ENCODE measurements around the gene STUM. TPM values are rescaled to one million over a fixed set of nuclear protein-coding genes. Genes with fewer than 3 reads are reported as not detected.
"Not testable (repeated sequence)": the region's sequence is repeated elsewhere in the genome, so short reads cannot be mapped to it uniquely, and the experiment has no call there.

Gene STUM
- polyA plus RNA-seq, 1 donor (not counting 4 experiments of a cell fraction or from before 2014, with no cell fraction given): 0.01 TPM

DNA sequence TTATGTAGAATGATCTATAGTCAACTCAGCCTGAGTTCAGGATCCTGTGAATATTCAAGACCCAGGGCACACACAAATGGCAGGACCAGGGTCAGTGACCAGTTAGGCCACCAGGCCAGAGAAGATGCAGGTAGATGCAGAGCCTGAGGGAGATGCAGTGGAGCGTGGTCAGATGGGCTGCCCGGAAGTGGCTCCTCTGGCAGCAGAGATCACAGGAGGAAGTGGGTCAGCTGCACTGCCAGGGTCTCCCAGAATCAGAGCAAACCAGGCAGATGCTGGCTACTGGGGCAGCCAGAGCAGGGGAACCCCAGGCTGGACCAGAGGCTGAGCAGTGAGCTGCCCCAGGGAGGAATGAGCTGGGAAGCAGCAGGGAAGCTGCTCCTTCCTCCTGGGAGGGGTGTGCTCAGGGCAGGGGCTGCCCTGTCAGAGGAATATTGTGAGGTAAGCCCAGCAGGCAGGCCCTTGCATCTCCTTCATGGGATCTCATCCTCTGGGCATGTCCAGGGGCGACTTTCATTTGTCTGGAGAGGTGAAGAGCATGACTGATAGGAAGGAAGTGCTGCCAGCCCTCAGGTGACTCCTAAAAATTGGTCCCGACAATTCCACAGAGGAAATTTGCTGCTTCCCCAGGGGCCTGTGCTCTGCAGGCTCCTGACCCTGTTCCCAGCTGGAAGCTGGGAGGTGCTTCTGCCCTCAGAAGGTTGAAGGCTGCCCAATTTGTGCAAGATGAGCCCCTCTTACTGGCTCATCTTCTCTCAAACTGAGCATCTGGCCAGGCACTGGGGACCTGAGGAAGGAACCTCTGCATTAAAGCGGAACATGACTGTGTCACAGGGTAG lies 49.3 kb downstream of the STUM start:
- H4K20me1 ChIP-seq (ENCODE audit: control insufficient read depth, extremely low read depth, insufficient read depth, low read length): no peaks in the 10 kb centered on the region
- FAIRE-seq (no peak), DNase-seq (ENCODE audit: low read depth, low spot score) (no peak)
- no peaks in the 10 kb centered on the region for H3K36me3 ChIP-seq (ENCODE audit: control insufficient read depth in 2 of 2, extremely low read depth in 1 of 2, insufficient read depth in 2 of 2, low read length in 2 of 2)
- H3K9me1 ChIP-seq (ENCODE audit: control insufficient read depth, extremely low read depth, insufficient read depth, low read length): no peaks in the 10 kb centered on the region
- H2AFZ ChIP-seq (ENCODE audit: control insufficient read depth, low read length): no peak overlapping the region
- no peaks in the 10 kb centered on the region for H3K9me3 ChIP-seq (ENCODE audit: control insufficient read depth, low read depth, low read length)
- H3K27ac ChIP-seq (ENCODE audit: control insufficient read depth, insufficient read depth, low read length): no peak overlapping the region
- no peak overlapping the region for H3K9ac ChIP-seq (ENCODE audit: control insufficient read depth, extremely low read depth, insufficient read depth, low read length)
- dilution Hi-C loops (cut with MboI; ENCODE audit: extremely low pct_ligation_motif_present, low sequenced_read_pairs): no loop called here
- no peaks in the 10 kb centered on the region for H3K79me2 ChIP-seq (ENCODE audit: control insufficient read depth, insufficient read depth, low read length)
- no peak overlapping the region for H3K4me2 ChIP-seq (ENCODE audit: control insufficient read depth, extremely low read depth, insufficient read depth, low read depth, low read length)
- TF ChIP-seq EZH2 (IDR thresholded peaks at IDR 0.05; ENCODE audit: low read length) (no peak), CTCF (optimal IDR thresholded peaks at IDR 0.05 in 1 of 3, IDR thresholded peaks at IDR 0.05 in 1 of 3, conservative IDR thresholded peaks at IDR 0.05 in 1 of 3; ENCODE audit: extremely low read depth in 1 of 3, insufficient read depth in 2 of 3, low read length in 3 of 3) (no peak)
- H3K4me1 ChIP-seq (ENCODE audit: control insufficient read depth, extremely low read depth, insufficient read depth, low read length): peaks cover 7% of the 10 kb centered on the region
- H3K27me3 ChIP-seq (ENCODE audit: control insufficient read depth, extremely low read depth, insufficient read depth, low read length): peaks cover 2% of the 10 kb centered on the region
- no peak overlapping the region for H3K4me3 ChIP-seq (ENCODE audit: control insufficient read depth in 2 of 3, extremely low read depth in 1 of 3, insufficient read depth in 2 of 3, low read depth in 1 of 3, low read length in 3 of 3)

DNA sequence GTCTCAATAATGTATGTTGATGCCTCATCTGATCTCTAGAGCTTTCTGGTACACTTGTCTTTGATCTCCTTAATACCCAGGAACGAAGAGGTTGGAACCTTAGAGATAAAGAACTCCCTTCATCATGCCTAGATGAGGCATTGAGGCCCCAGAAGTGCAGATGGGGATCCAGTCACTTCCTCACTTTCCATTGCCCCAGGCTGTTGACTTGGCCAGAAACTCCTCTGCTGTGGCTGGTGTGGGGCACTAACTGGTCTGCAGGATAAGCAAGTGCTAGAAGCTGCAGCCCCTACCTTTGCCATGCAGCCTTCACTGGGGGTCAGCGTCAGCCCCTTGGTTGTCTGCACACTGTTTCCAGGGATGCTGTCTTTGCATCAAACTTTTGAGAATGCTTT lies 49.9 kb downstream of the STUM start:
- dilution Hi-C loops (cut with MboI; ENCODE audit: extremely low pct_ligation_motif_present, low sequenced_read_pairs): no loop called here
- FAIRE-seq: no peak
- Histone ChIP-seq H2AFZ (ENCODE audit: control insufficient read depth, low read length) (no peak overlapping the region), H3K9me3 (ENCODE audit: control insufficient read depth, low read depth, low read length) (no peaks in the 10 kb centered on the region), H3K9me1 (ENCODE audit: control insufficient read depth, extremely low read depth, insufficient read depth, low read length) (peaks cover under 1% of the 10 kb centered on the region), H3K36me3 (ENCODE audit: control insufficient read depth in 2 of 2, extremely low read depth in 1 of 2, insufficient read depth in 2 of 2, low read length in 2 of 2) (no peaks in the 10 kb centered on the region), H3K4me1 (ENCODE audit: control insufficient read depth, extremely low read depth, insufficient read depth, low read length) (peaks cover 13% of the 10 kb centered on the region), H3K9ac (ENCODE audit: control insufficient read depth, extremely low read depth, insufficient read depth, low read length) (no peak overlapping the region), H3K27me3 (ENCODE audit: control insufficient read depth, extremely low read depth, insufficient read depth, low read length) (peaks cover 2% of the 10 kb centered on the region), H3K4me2 (ENCODE audit: control insufficient read depth, extremely low read depth, insufficient read depth, low read depth, low read length) (no peak overlapping the region), H3K27ac (ENCODE audit: control insufficient read depth, insufficient read depth, low read length) (no peak overlapping the region), H4K20me1 (ENCODE audit: control insufficient read depth, extremely low read depth, insufficient read depth, low read length) (no peaks in the 10 kb centered on the region), H3K79me2 (ENCODE audit: control insufficient read depth, insufficient read depth, low read length) (no peaks in the 10 kb centered on the region), H3K4me3 (ENCODE audit: control insufficient read depth in 2 of 3, extremely low read depth in 1 of 3, insufficient read depth in 2 of 3, low read depth in 1 of 3, low read length in 3 of 3) (no peak overlapping the region)
- no peak for DNase-seq (ENCODE audit: low read depth, low spot score)
- TF ChIP-seq EZH2 (IDR thresholded peaks at IDR 0.05; ENCODE audit: low read length) (no peak), CTCF (optimal IDR thresholded peaks at IDR 0.05 in 1 of 3, IDR thresholded peaks at IDR 0.05 in 1 of 3, conservative IDR thresholded peaks at IDR 0.05 in 1 of 3; ENCODE audit: extremely low read depth in 1 of 3, insufficient read depth in 2 of 3, low read length in 3 of 3) (no peak)

DNA sequence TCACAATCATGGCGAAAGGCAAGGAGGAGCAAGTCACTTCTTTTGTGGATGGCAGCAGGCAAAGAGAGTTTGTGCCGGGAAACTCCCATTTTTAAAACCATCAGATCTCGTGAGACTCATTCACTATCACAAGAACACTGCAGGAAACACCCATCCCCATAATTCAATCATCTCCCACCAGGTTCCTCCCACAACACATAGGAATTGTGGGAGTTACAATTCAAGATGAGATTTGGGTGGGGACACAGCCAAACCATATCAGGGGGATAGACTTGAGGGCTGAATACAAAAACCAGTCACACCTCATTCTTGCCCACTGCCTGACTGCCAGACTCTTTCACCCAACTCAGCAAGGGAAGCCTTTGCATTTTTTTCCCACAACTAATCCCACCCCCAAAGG lies 50.4 kb downstream of the STUM start:
- H3K9me3 ChIP-seq (ENCODE audit: control insufficient read depth, low read depth, low read length); H3K9me1 ChIP-seq (ENCODE audit: control insufficient read depth, extremely low read depth, insufficient read depth, low read length); dilution Hi-C loops (cut with MboI; ENCODE audit: extremely low pct_ligation_motif_present, low sequenced_read_pairs); DNase-seq (ENCODE audit: low read depth, low spot score); H3K9ac ChIP-seq (ENCODE audit: control insufficient read depth, extremely low read depth, insufficient read depth, low read length); H3K36me3 ChIP-seq (ENCODE audit: control insufficient read depth in 2 of 2, extremely low read depth in 1 of 2, insufficient read depth in 2 of 2, low read length in 2 of 2); H3K4me3 ChIP-seq (ENCODE audit: control insufficient read depth in 2 of 3, extremely low read depth in 1 of 3, insufficient read depth in 2 of 3, low read depth in 1 of 3, low read length in 3 of 3); H2AFZ ChIP-seq (ENCODE audit: control insufficient read depth, low read length); H3K79me2 ChIP-seq (ENCODE audit: control insufficient read depth, insufficient read depth, low read length); FAIRE-seq; H4K20me1 ChIP-seq (ENCODE audit: control insufficient read depth, extremely low read depth, insufficient read depth, low read length); H3K27me3 ChIP-seq (ENCODE audit: control insufficient read depth, extremely low read depth, insufficient read depth, low read length); H3K27ac ChIP-seq (ENCODE audit: control insufficient read depth, insufficient read depth, low read length); H3K4me2 ChIP-seq (ENCODE audit: control insufficient read depth, extremely low read depth, insufficient read depth, low read depth, low read length): not testable (repeated sequence)
- H3K4me1 ChIP-seq (ENCODE audit: control insufficient read depth, extremely low read depth, insufficient read depth, low read length): peaks cover 17% of the 10 kb centered on the region

All from keratinocyte (primary cell).